IPS DF 19.7 (cell line): ENCODE measurements around the gene HGFAC.

ENCODE experiments used
- DNase-seq: peaks from one replicate; pipeline ENCODE4 v3.0.0-alpha.2; 2013; ENCODE audit warnings: low read depth, low spot score

HGFAC gene

GRCh38 chr4:3424522-3425095 is 17.2 kb upstream of the HGFAC start:
- no peak for DNase-seq

GRCh38 chr4:3426465-3427133 is 15.2 kb upstream of the HGFAC start:
- no peak for DNase-seq

DNA sequence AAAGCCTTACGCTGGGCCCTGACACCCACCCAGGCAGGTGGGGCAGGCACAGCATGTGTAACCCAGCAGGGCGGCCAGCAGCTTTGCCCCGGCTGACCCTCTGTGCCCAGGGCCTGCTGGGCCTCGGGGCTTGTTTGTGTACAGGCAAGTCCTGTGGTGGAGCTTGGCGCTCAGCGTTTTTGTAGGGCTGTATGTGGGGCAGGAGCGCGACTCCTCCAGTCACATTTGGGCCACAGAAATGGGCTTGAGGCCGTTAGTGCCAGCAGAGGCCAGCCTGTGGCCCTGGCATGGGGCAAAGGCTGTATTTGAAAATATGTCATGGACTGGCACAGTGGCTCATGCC is 14.7 kb upstream of the HGFAC start:
- no peak for DNase-seq

GRCh38 chr4:3427706-3428446 is 13.9 kb upstream of the HGFAC start:
- no peak for DNase-seq

- DNase-seq = no peak
Observed at GRCh38 chr4:3429651-3430050, 12.1 kb upstream of the HGFAC start.

DNA sequence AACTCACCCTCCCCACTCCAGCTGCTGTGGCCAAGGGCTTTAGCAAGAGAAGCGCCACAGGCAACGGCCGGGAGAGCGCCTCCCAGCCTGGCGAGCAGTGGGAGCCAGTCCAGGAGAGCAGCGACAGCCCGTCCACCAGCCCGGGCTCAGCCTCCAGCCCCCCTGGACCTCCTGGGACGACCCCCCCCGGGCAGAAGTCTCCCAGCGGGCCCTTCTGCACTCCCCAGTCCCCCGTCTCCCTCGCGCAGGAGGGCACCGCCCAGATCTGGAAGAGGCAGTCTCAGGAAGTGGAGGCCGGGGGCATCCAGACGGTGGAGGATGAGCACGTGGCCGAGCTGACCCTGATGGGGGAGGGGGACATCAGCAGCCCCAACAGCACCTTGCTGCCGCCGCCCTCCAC is 11.2 kb upstream of the HGFAC start:
- DNase-seq = no peak

GRCh38 chr4:3431446-3431993 is 10.2 kb upstream of the HGFAC start:
- no peak for DNase-seq

- DNase-seq = no peak
Observed at GRCh38 chr4:3432381-3432790, 9.4 kb upstream of the HGFAC start.

DNA sequence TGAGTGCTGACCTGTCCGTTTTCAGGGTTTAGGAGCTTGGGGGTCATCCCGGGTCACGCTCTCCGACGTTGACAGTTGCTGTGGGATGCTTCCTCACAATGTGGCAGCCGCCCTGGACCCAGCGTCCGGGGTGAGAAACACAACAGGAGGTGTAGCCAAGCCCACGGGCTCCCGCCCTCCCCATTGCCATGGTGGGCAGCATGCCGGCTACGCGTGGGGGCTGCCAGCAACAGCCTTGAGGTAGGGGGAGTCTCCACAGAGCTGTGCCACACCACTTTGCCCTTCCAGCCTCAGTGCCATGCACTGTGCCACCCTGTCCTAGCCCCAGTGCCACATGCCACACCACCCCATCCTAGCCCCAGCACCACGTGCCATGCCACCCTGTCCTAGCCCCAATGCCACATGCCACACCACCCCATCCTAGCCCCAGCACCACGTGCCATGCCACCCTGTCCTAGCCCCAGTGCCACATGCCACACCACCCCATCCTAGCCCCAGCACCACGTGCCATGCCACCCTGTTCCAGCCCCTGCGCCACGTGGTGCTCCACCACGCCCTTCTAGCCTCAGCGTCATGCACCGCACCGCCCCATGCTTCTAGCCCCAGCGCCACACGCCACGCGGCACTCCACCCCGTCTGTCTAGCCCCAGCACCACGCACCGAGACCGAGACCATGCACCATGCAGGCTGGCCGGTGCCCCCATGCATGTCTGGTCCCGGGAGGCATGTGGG is 8.5 kb upstream of the HGFAC start:
- no peak for DNase-seq

DNA sequence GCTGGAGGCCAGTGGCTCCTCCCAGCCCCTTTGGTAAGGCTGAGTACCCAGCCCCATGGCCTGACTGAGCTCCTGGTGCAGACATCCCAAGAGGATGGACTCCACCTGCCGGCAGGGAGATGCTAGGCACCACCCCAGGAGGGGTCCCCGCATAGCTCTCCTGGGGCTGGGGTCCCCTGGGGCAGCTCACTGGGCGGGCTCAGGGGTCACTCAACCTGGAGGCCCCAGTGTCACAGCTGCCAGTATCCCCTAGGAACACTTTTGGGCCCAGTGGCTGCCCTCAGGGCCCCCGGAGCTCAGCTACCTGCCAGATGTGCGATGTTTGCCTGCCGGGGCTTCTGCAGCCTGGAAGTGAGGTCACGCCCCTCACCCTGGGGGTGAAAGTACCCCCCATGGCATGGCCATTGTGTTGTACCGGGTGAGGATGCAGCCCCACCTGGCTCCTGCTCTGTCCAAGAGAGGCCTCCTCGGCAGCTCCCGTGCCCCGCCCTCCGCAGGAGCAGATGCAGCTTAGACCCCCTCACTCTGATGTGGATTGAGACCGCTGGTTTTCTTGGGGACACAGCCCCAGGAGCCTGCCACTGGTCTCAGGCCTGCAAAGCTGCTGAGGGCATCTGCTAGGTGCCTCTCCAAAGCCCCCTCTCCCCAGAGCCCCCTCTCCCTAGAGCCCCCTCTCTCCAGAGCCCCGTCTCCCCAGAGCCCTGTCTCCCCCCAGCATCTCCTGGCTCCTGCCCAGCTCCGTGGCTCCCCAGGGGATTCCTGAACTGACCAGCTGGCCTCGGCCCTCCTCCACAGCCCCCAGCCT is 6.7 kb upstream of the HGFAC start:
- no peak for DNase-seq

DNA sequence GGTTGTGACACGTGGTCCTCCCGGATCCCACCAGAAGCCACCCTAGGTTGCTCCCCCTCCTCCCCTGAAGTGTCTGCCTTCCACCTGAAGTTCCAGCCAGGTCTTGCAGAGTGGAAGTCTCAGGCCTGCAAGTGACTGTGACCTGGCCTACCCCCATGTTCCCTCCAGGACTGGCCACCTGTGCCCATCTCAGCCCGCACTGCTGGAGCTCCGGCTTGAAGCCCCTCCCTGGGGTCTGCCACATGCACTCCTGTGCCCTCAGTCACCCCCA is 6.1 kb upstream of the HGFAC start:
- DNase-seq = no peak

- DNase-seq = no peak
Observed at GRCh38 chr4:3436048-3436797, 5.5 kb upstream of the HGFAC start.

- no peak for DNase-seq
Observed at GRCh38 chr4:3436798-3437581, 4.8 kb upstream of the HGFAC start.

DNA sequence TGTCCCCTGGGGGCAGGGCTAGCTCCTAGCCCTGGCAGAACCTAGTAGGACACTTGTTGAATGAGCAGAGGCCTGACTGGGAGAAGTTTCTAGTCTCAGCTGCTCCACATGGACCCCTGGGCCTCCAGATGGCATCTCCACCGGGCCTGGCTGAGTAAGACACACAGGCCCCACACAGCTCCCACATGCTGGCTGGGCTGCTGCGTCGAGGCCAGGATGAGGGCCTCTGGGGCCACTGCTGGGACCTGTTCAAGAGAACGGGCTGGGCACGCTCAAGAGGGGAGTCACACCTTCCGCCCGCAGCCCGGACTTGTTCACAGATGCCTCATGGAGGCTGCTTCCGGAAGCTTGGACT is 4.2 kb upstream of the HGFAC start:
- no peak for DNase-seq

GRCh38 chr4:3437998-3438846 is 3.5 kb upstream of the HGFAC start:
- DNase-seq = no peak

GRCh38 chr4:3438847-3439180 is 3.0 kb upstream of the HGFAC start:
- no peak for DNase-seq

GRCh38 chr4:3439391-3439790 is 2.4 kb upstream of the HGFAC start:
- no peak for DNase-seq

- no peak for DNase-seq
Observed at GRCh38 chr4:3440011-3440410, 1.8 kb upstream of the HGFAC start.

DNA sequence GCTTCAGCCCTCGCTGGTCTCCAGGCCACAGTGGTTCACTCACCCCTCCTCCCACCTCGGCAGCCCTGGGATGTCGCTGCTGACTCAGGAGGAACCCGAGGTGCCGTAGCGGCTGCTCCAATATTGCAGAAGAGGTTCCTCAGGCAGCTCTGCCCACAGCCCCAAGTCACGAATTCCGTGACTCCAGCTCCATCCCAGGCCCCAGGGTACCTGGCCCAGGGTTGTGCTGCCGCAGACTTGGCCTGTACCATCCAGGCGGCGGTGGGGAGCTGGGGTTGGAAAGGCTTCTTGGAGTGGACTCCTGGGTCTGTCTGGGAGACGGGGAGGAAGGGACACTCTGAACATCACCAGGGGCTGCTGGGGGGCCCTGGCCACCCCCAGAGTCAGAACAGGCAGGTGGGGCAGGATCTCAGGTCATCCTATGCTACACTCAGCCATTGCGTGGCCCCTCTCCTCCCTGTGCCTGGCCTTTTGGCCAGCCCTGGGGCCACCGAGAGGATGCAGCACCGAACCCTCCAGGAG is 728 bp upstream of the HGFAC start:
- DNase-seq = no peak
